ENCODE data around the gene UBA6.

The UBA6 gene

GRCh38 chr4:67704843-67705242, 3.9 kb upstream of the UBA6 start:
- ChIA-PET POLR2A (ENCODE audit: low non-redundant PET) (no interaction called here), CTCF (no interaction called here)
- H3K27ac ChIP-seq = no peak overlapping the region
- TF ChIP-seq, protein P1, sequence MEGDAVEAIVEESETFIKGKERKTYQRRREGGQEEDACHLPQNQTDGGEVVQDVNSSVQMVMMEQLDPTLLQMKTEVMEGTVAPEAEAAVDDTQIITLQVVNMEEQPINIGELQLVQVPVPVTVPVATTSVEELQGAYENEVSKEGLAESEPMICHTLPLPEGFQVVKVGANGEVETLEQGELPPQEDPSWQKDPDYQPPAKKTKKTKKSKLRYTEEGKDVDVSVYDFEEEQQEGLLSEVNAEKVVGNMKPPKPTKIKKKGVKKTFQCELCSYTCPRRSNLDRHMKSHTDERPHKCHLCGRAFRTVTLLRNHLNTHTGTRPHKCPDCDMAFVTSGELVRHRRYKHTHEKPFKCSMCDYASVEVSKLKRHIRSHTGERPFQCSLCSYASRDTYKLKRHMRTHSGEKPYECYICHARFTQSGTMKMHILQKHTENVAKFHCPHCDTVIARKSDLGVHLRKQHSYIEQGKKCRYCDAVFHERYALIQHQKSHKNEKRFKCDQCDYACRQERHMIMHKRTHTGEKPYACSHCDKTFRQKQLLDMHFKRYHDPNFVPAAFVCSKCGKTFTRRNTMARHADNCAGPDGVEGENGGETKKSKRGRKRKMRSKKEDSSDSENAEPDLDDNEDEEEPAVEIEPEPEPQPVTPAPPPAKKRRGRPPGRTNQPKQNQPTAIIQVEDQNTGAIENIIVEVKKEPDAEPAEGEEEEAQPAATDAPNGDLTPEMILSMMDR (conservative IDR thresholded peaks at IDR 0.05; ENCODE audit: low read depth) = no peak
- no peak for DNase-seq (ENCODE audit: low spot score)

DNA sequence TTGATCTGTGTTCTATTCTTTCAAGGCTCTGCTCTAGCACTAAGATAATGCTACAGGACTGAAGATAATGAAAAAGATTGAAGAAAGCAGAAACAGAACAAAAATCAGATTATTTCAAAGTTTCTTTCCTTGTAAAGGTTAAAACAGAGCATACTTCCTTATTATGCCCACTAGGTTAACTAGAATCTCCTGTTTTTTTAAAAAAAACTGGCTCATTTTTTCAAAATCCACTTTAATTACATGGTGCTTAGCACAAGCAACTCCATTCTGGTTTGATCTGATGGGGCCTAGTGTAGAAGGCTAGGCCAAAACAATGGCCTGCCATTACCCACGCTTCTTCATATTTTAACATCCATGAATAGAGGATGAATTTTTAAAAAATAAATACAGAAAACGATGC, 1.2 kb upstream of the UBA6 start:
- no peak for DNase-seq (ENCODE audit: low spot score)
- TF ChIP-seq, protein P1 (conservative IDR thresholded peaks at IDR 0.05; ENCODE audit: low read depth) = no peak
- no peak overlapping the region for H3K27ac ChIP-seq
- ChIA-PET POLR2A (ENCODE audit: low non-redundant PET) (no interaction called here), CTCF (interaction anchor here (1.1 to 1.2 kb wide), 2 partner anchors 13 to 44 kb away, joined by 3 to 4 read pairs; no protein-coding TSS in a partner anchor)

DNA sequence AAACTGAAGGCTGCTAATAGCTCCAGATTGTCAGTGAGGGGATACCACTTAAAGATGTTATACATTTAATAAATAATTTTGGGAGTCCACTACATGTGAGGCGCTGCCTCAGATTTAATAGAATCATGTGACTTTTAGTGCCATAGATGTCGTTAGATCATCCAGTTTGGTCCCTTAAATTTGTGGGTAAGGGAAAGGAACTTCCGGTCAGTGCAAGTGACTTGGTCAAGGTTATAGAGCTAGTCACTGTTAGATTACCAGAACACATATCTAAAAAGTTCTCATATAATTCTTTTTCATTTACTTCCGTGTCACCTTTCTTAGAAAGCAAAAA, 529 bp upstream of the UBA6 start:
- no peak for DNase-seq (ENCODE audit: low spot score)
- CTCF ChIA-PET = interaction anchor here (1.1 to 1.2 kb wide), 2 partner anchors 14 to 44 kb away, joined by 3 to 4 read pairs; no protein-coding TSS in a partner anchor
- POLR2A ChIA-PET (ENCODE audit: low non-redundant PET) = no interaction called here
- TF ChIP-seq, protein P1 (conservative IDR thresholded peaks at IDR 0.05; ENCODE audit: low read depth) = no peak
- peak overlapping the region; percentile 89 for H3K27ac ChIP-seq

DNA sequence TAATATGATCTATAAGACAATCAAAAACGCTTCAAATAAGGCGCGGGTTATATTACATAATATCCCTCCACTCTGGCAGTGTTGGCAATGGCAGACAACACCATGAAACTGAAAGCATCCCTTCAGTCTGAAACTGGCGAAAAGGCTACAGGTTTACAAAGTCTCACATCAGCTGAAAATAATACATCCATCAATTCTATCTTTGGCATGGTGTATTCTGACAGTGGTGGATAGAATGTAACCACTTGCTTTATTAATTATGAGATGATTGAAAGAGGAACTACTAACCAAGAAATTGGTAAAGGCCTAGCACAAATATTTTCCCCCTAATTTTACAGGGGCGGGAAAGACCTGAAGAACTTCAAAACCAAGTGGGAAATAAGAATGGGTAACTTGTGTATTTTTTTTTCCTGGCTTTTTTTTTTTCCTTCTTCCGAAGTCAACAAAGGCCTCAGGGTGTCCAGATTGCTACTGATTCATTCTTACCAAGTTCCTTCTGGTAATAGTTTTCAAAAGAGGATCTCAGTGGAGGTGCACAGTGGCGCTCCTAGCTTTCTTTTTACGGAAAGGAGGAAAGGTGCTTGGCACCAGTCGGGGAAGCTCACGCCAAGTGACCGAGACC, 728 bp downstream of the UBA6 start:
- ChIA-PET POLR2A (ENCODE audit: low non-redundant PET) (no interaction called here), CTCF (interaction anchor here (0.5 kb wide), 1 partner anchor 713 kb away, joined by 5 read pairs; no protein-coding TSS in a partner anchor)
- peak overlapping the region; percentile 89 for H3K27ac ChIP-seq
- peak; percentile 23 for DNase-seq (ENCODE audit: low spot score)
- TF ChIP-seq, protein P1 (conservative IDR thresholded peaks at IDR 0.05; ENCODE audit: low read depth) = no peak

- DNase-seq (ENCODE audit: low spot score) = no peak
- peak overlapping the region; percentile 64 for H3K27ac ChIP-seq
- TF ChIP-seq, protein P1 (conservative IDR thresholded peaks at IDR 0.05; ENCODE audit: low read depth) = no peak
- ChIA-PET CTCF (interaction anchor here (0.9 kb wide), 1 partner anchor 181 kb away, joined by 5 read pairs; no protein-coding TSS in a partner anchor), POLR2A (ENCODE audit: low non-redundant PET) (no interaction called here)
Measured at GRCh38 chr4:67699603-67700002, 1.4 kb downstream of the UBA6 start.

DNA sequence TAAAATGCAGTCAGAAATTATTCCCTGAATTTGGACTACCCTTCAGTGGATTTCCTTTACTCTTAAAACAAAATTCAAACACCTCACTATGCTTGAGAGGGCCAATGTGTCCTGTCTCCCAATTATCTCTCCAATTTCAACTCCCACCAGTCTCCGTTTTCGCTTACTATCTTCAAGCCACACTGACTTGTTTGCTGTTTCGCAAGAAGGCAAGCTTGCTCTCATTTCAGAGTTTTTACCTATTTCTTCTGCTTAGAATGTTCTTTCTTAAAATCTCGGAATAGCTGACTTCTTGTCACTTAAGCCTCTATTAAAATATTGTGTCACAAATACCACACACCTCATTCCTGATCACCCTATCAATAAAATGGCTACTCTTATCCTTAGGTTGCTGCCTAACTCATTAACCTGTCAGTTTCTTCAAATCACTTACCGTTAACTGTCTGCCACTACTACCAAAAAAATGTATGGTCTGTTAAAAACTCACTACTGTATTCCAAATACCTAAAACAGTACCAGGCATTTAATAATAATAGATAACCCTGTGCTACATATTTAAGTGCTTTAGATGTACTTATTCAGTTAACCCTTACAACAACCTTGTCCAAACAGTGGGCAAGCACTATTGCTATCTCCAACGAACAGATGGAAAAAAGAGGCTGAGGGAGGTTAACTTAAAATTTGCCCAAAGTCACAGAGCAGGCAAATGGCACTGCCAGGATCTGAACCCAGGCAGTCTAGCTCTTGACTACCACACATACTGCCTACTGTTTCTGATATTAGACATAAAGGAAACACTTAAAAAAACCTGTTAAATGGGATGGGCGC, 2.9 kb downstream of the UBA6 start:
- DNase-seq (ENCODE audit: low spot score) = no peak

More for the DNA sequence above, 2.9 kb downstream of the UBA6 start:
- TF ChIP-seq, protein P1 (conservative IDR thresholded peaks at IDR 0.05; ENCODE audit: low read depth) = no peak
- H3K27ac ChIP-seq = no peak overlapping the region
- CTCF ChIA-PET = no interaction called here
- POLR2A ChIA-PET (ENCODE audit: low non-redundant PET) = no interaction called here
